Measurements from ENCODE around the gene YIPF1.
"Not testable (repeated sequence)": the region's sequence is repeated elsewhere in the genome, so short reads cannot be mapped to it uniquely, and the experiment has no call there.

YIPF1 gene

DNA sequence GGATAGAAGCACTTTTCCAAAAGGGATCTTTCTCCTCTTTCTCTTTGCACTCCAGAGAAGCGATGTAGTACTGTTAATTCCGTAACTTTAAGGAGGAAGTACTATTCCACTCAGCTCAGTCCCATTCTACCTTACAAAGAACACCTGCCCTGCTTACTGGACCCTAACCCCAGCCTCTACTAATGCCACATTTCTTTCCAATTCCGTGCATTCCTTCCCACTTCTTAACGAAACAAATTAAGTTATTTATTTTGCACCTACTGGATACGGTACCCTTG, 52.0 kb downstream of the YIPF1 start:
- DNase-seq = no peak

DNA sequence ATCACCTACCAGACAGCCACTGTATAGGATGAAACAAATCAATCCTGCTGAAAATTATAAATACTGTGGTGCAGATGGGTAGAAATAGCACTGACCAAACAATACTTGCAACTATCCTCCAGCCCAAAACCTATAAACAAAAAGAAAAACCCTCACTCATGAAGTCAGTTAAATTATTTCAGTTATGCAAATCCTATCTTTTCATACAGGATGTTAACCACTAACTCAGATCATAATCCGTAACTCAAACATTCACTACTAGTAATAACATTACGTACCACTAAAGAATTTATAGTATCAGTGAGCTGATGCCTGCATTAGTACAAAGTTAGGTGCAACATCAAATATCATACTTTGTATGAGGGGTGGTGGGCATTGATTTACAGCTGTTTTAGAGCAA, 54.1 kb downstream of the YIPF1 start:
- no peak for DNase-seq

DNA sequence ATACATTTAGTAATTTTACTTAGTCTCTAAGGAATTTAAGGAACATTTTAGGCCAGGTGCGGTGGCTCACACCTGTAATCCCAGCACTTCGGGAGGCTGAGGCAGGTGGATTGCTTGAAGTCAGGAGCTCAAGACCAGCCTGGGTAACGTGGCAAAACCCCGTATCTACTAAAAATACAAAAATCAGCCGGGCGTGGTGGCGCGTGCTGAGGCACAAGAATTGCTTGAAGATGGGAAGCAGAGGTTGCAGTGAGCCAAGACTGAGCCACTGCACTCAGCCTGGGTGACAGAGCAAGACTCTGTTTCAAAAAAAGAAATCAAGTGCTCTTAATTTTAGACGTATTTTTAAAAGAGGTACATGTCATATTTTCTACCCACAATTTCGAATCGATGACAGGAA, 54.8 kb downstream of the YIPF1 start:
- no peak for DNase-seq

DNA sequence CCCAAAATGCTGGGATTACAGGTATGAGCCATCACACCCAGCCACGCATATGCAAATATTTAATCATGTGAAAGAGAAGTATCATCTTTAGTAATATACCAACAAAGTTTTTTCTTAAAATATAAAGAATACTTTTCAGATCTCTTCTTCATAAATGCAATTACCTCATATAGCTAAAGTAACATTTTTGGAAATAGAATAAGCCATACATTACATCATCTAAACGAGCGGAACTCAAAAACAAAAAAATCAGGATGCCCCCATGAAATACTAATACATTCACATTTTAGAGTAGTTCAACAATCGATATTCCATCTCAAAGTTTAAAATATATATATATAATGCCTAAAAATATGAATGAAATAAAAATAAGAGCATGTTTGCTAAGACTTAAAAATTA, 56.2 kb downstream of the YIPF1 start:
- DNase-seq = no peak

DNA sequence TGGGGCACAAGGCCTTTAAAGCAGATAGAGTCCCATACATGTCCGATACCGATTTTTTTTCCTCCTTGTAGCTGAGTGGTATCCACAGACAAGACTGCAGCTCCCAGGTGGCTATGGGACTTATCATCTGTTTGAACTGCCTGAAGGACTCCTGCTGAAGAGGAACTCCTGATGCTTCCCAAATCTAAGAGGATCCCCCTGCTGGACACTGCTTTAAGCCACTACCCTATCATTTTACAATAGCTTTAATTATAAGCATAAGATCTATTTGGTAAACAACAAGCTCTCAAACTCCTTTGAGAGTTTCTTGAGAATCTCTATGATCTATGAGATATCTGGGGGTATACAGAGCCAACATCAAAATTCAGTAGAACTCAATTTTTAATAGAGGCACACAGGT, 63.2 kb downstream of the YIPF1 start:
- no peak for DNase-seq

DNA sequence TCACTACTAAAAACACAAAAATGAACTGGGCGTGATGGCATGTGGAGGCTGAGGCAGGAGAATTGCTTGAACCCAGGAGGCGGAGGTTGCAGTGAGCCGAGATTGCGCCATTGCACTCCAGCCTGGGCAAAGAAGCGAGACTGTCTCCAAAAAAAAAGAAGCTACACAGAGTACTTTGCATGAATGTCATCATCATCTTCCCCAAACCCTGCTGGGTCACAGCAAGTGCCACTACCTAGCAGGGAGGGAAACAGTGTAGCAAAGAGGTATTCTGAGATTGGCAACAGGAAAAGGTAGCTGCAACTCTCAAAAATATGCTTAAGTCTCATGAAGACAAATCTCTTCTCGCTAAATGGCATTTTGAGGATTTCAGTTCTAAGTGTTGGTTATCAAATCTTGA, 64.3 kb downstream of the YIPF1 start:
- no peak for DNase-seq

DNA sequence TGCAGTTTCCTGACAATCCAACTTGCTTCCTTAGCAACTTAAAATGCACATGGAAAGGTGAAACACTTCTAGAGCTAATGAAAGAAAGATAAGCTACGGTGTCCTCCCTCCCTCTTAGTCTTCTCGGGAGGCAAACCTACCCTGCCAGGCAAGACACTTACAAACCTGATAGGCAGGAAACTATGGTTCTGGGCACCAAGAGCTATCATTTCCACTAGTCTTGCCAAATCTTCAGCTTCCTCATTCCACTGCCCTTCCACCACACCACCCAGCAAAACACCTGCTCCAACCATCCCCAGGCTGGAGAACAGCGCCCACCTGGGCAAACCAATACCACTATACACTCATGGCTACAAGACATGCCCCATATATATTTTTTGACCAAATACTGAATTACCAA, 66.7 kb downstream of the YIPF1 start:
- no peak for DNase-seq

DNA sequence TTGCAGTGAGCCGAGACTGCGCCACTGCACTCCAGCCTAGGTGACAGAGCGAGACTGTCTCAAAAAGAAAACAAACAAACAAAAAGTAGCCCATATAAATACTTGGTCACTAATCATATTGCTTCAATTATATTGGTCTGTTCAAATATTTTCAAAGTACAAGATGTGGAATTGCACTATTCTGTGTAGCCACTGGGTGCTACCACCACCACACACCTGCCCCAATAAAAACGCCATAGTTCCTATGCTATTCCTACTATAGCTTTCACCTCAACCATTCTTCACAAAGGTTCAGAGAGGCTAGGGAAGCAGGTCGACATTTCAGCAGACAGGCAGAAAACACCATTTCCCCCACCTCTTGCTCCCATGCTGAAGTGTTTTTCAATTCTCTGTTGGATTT, 68.2 kb downstream of the YIPF1 start:
- DNase-seq = no peak

DNA sequence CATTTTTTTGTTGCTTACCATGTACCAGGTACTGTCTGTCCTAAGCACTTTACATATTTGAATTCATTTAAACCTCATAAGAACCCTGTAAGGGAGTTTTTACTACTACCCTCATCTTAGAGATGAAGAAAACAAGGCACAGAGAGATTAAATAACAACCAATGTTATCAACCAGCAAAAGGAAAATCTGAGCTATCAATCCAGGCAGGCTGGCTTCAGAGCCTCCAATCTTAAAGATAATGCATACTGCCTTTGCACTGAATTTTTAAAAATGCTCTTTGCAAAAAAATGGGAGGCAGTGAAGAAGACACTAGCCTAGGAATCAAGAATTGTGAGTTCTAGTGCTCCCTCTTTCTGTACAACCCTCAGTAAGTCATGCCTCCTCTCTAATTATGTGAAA, 70.2 kb downstream of the YIPF1 start:
- no peak for DNase-seq

DNA sequence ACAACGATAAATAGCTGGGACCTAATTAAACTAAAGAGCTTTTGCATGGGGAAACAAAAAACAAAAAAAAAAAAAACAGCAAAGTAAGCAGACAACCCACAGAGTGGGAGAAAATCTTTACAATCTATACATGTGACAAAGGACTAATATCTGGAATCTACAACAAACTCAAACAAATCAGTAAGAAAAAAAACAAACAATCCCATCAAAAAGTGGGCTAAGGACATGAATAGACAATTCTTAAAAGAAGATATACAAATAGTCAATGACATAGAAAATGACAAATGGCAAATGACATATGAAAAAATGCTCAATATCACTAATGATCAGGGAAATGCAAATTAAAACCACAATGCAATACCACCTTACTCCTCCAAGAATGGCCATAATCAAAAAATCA, 73.0 kb downstream of the YIPF1 start:
- not testable (repeated sequence) for DNase-seq

DNA sequence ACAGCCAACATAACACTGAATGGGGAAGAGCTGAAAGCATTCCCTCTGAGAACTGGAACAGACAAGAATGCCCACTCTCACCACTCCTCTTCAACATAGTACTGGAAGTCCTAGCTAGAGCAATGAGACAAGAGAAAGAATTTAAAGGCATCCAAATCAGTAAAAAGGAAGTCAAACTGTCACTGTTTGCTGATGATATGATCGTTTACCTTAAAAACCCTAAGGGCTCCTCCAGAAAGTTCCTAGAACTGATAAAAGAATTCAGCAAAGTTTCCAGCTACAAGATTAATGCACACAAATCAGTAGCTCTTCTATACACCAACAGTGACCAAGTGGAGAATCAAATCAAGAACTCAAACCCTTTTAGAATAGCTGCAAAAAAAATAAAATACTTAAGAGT, 74.1 kb downstream of the YIPF1 start:
- DNase-seq = not testable (repeated sequence)

DNA sequence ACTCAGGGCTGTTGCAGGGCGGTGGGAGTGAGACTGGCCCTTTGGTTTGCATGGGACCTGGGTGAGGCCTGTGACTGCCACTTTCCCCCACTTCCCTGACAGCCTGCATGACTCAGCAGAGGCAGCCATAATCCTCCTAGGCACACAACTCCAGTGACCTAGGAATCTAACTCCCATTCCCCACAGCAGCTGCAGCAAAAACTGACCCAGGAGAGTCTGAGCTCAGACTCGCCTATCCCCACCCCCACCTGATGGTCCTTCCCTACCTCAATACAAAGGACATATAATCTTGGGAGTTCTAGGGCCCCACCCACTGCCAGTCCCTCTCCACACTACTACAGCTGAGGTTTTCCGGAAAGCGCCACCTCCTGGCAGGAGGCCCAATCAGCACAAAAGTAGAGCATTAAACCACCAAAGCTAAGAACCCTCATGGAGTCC, 78.2 kb downstream of the YIPF1 start:
- peak; percentile 39 for DNase-seq

DNA sequence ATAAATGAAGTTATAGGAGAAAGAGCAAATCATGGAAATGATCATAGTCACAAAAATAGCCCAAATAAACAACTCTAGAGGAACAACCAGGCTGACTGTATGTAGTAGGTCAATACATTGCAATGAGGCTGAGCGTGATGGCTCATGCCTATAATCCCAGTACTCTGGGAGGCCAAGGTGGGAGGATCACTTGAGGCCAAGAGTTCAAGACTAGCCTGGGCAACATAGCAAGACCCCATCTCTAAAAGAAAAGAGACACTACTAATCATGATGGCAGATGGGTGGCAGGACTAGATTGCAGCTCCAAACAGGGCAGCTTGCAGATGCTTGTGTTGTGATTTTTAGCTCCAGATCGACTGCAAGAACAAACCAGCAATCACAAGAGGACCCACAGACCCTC, 79.1 kb downstream of the YIPF1 start:
- no peak for DNase-seq

DNA sequence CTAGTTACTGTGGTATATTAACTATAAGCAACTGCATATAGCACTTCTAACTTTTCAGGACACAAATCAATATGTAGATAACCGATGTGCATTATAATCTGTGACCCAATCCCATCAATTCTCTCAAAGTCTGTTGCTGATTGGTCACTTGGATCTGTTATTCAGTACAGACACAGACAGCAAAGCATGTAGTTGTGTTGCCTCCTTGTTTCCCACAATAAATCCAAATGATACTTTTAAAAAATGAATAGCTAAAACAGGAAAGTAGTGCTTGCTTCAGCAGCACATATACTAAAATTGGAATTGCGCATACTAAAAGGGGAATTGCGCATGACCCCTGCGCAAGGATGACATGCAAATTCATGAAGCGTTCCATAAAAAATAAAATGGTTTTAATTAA, 79.6 kb downstream of the YIPF1 start:
- DNase-seq = no peak

DNA sequence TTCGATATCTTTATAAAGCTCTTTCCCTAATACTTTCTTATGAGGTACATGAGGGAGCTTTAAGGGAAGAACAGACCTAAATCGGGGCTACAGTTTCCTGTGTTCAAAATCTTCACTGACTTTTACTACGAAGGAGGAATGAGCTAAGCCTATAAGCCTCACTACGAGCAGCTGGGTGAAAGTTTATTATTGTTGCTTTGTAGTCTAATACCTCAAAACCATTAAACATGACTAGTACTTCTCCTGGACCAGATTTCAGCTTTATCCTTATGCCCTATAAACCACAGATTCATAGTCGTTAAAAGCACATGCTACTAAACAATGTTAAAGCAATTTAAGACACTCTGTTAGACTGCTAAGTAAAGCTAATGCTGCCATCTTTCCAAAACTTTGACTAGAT, 81.7 kb downstream of the YIPF1 start:
- no peak for DNase-seq

DNA sequence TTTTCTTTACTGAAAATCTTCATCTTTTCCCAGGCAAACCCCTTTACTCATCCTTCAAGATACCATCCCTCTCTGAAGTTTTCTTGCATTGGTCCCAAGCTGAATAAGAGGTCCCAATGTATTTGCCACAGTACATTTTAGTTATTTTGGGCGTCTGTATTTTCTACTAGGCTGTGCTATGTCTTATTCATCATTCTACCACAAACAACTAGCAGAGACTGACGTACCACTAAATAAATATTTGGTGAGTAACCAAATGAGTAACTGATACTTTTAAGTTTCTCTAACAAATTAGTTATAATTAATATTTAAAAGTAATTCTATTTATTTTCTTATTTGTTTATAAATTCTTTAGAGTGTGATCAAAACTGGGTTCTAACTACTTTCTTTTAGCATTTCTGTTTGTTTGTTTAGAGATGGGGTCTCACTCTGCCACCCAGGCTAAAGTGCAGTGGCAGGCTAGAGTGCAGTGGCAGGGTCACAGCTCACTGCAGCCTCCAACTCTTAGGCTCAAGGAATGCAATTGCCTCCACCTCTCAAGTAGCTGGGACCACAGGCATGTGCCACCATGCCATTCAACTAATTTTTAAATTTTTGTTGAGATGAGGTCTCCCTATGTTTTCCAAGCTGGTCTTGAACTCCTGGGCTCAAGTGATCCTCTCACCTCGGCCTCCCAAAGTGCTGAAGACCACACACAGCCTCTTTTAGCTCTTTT, 84.6 kb downstream of the YIPF1 start:
- no peak for DNase-seq

DNA sequence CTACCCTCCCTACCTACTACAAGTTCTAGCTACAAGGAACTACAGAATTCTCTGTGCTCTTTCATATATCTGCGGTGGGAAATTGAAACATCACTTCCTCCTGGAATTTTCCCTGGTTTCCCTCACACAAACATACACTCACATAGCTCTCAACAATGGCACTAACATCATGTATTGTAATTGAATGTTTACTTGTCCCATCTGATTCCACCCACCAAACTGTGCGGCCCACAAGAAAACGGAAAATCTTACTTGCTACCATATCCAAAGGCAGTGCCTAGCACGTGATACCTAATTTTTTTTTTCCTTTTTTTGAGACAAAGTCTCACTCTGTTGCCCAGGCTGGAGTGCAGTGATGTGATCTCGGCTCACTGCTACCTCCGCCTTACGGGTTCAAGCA, 85.4 kb downstream of the YIPF1 start:
- no peak for DNase-seq
